T-helper 9 cell (primary cell): ENCODE measurements around the gene ERF.

Source experiments
- DNase-seq: peaks from one replicate; pipeline ENCODE4 v3.0.0-alpha.2; 2020

ERF gene

DNA sequence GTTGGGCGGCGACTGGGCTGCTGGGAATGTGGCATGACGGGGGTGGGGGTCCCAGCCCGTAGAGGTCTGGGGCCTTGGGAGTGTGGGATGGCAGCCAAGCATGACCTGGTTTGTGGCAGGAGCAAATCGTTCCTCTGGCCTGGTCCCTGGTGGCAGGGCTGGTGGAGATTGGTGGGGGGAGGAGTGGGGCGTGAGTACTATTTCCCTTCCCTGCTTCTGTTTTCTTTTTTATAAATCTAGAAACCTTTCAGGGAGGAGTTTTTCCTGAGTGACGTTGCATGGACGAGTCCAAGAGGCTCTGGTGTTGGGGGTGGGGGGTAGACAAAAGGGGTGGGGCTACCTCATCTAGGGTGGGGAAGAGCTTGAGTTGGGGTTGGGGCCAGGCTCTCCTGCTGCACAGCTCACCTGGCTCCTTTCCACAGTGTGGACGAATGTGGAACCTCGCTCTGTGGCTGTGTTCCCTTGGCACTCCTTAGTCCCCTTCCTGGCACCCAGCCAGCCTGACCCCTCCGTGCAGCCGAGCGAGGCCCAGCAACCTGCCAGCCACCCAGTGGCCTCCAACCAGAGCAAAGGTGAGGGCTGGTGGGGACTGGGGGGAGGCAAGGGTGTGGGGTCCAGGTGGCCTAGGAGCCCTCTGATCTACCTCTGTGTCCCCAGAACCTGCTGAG lies 31.6 kb upstream of the ERF start:
- DNase-seq = no peak

DNA sequence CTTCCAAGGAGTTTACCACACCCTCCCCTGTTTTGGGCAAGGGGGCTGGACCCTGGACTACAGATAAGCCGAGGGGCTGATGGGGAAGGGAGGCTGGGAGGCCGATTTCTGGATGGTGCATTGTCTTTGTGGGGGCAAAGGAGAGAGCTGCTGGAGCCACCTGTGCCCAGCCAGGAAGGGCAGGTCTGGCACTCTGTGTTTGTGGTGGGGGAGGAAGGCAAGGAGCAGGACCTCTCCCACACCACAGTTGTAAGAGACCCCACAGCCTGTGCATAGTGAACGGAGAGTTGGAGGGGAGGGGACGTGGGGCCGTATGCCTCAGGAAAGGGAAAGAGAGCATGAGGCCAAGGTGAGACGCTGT lies 31.0 kb upstream of the ERF start:
- DNase-seq = no peak

- no peak for DNase-seq
Measured at GRCh38 chr19:42285541-42285941, 30.6 kb upstream of the ERF start.

- DNase-seq = no peak
Measured at GRCh38 chr19:42284591-42285341, 29.8 kb upstream of the ERF start.

DNA sequence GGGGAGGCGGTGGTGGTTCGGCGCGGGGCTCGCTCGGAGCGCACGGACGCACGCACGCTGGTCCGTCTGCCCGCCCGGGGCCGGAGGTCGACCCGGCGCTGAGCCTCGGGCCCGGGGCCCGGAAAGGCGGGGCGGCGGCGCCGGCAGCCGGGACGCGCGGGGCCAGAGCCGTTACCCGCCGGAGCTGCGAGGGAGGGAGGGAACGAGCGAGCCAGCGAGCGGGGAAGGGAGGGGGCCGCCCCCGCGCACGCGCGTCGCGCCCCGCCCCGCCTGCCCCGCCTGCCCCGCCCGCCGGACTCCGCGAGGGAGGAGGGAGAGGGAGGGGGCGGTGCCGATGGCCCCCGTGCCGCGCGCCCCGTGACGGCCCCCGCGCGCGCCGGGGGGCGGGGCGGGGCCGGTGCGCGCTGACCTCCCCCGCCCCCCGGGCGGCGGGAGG lies 29.2 kb upstream of the ERF start:
- DNase-seq = peak; percentile 79

DNA sequence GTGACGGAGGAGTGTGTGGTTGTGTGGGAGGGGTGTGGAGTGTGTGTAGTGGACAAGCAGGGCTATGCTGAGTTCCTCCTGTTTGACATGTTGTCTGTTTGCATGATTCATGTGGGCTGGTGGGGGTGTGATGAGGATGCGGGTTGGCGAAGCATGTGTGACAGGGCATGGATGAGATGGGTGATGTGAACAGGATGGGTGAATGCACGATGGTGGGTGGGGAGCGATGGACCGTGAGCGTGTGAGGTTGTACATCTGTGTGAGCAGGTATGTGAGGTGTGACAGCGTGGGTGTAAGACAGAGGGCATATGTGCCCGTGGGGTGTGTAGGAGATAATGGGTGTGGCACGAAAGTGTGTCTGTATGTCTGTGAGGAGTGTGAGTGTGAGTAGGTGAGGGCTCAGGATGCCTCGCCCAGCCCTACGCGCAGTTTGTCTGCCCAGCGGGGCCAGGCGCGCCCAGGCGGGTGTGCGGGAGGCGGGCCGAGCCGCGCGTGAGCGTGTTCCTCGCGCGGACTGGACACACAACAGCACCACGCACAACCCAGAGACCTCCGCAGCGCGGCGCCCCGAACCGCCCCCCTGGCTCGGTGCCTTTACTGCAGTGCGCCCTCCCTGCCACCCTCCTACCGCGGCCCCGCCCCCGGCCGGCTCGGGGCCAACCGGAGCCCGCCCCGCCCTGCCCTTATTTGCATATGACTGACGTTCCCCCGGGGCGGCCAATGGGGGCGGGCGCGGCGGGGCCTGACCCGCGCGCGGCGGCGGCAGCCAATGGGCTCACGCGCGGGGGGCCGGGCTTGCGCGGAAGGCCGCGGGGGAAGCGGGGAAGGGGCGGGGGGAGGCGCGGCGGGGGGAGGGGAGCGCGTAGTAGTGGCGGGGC lies 28.5 kb upstream of the ERF start:
- DNase-seq = peak; percentile 96

DNA sequence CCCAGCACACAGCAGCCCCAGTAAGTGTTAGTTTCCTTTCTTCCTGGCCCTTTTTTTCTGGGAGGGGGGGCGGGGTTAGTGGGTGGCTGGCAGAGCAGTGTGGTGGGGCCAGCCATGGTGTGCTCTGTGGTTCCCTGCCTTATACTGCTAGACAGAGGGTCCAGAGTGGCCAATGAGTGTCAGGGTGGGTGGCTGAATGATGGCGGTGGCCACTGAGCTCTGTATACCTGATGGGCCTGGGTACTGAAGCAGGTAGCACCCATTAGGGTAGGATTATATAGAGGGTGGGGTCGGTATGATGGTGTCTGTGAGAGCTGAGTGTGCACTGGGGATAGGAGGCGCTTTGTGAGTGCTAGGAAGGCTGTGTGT lies 27.9 kb upstream of the ERF start:
- no peak for DNase-seq

DNA sequence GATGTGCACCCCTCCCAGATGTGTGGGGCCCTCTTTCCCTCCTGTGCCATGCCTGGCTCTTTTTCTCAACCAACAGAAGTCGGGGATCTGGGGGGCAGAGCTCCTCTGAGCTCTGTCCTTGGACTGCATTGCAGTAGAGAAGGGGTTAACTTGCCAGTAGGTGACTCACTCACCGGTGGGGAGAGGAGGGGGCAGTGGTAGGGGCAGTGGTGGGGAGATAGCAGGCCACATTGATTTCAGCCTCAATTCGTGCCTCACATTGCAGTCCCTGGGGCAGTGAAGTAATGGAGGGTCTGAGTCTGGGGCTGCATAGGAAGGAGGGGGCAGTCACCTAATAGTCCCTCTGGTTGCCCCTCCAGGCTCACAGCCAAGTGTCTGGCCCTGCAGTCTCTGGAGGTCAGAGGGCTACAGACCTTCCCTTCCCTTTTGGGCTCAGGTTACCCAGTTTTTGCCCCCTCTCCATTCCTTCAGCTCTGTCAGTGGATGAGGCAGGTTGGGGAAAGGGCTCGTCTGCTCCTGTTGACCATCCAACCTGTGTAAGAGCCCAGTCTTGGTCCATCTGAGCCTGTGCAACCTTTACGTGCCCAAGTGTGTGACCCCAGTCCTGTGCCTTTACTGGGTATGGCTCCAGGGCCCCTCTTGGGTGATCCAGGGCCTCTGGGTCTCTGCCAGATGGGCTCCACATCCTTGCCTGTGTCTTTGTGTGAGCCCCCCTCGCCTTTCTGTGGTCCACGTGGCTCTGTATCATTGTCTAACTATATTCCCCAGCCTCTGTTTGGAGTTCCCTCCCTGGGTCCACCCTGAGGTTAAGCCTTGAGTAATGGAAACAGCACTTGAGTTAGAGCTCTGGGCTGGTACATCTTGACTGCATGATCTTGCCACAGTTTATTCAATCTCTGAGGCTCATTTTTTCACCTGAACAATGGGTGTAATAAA lies 27.2 kb upstream of the ERF start:
- DNase-seq = no peak

DNA sequence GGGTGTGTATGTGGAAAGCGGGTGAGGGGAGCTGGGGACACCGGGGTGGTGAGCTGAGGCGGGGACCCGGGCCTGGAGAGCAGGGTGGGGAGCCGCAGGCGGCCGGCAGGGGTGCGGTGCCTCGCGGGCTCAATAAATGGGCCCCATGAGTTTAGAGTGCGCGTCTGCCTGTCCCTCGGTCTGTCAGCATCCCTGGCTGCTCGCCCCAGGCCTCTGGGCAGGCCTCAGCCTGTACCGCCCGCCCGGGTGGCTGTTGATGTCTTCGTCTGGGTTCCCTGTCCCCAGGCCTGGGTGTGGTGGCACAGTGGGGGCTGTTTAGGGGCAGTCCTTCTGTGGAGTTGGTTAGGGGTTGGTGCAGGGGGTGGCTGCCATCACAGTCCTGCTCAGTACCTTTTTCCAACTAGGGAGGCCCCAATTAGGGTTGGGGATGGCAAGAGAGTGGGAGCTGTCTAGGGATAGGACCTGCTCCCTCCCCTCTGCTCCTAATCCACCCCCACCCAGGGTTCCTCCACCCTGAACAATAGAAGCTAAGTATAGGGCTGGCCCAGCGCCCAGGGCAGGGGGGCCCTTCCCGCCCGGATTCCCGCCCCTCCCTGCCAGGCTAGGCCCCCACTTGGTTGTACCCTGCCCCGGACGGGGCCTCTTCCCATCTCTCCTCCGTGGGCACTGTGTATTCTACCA lies 26.4 kb upstream of the ERF start:
- DNase-seq = no peak

DNA sequence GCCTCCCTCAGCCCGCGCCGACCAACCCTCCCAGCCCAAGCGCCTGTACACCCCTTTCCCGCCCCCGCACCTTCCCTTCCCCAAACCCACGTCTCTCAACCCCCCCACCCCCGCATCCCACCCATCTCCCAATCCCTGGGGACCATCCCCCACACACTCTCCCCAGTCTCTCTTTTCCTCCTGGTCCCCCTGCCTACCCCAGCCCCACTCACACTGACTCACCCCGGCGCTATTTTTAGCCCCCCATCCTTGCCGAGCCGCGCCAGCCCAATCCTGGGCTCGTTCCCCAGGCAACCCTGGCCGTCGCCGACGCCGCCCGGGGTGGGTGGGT lies 25.9 kb upstream of the ERF start:
- no peak for DNase-seq

GRCh38 chr19:42279902-42280814 lies 25.2 kb upstream of the ERF start:
- peak; percentile 81 for DNase-seq

- DNase-seq = no peak
Measured at GRCh38 chr19:42279155-42279901, 24.4 kb upstream of the ERF start.

DNA sequence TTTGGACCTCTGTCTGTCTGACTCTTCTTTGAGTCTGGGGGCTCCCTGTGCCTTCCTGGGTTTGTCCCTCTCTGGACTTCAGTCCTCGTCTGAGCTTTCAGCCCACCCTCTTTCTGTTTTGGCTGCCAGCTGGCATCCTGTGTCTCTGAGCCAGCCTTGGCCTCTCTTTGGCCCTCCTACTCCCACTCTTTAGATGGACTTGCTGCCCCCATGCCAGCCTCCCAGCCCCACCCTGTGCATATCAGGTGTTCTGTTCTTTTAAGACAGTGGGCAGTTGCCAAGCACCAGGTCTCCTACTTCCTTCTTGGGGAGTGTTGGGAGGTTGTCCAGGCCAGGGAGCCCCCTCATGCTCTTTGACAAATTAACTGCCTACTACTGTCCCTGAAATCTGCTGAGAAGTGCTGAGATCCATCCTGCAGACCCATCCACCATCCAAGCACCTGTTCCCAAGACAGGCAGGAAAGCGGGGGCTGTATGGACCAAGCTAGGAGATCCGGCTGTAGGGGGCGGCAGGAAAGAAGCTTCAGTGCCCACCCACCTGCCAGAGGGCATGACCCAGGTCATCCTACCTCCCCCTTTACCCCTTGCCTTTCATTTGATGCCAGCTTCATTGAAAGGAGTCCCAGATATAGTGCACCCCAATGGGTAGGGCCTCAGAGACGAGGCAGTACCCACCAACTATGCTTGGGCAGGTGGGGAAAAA lies 23.7 kb upstream of the ERF start:
- DNase-seq = no peak

DNA sequence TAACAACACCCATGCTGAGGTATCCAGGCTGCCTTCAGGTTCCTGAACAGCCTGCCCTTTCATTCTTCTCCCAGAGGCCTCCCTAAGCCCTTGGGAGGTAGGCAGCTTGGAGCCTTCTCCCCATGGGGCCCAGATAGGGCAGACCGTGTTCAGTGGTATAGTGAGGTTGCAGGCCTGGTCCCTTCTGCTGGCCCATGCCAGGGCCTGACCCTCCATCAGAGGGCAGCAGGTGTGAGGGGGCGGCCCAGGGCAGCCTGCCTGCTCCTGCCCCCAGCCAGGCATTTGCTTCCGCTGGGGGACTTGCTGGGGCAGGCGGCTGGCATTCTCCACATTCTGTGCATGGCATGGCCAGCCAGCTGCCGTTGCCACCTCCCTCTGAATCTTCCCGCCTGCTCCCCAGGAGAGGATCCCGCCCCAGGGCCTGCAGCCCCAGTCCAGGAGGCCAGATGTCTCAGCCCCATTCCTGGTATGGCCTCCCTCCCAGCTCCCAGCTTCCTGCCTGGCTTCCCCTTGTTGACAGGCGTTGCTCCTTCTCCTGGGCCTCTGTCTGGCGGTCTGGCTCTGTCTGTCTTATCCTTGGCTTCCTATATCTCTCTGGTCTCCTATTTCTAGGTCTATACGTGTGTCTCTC lies 23.0 kb upstream of the ERF start:
- no peak for DNase-seq

- DNase-seq = no peak
Measured at GRCh38 chr19:42276821-42277220, 21.9 kb upstream of the ERF start.

- DNase-seq = no peak
Measured at GRCh38 chr19:42276284-42276683, 21.4 kb upstream of the ERF start.

- DNase-seq = no peak
Measured at GRCh38 chr19:42275517-42275916, 20.6 kb upstream of the ERF start.

GRCh38 chr19:42275103-42275502 lies 20.2 kb upstream of the ERF start:
- DNase-seq = no peak

DNA sequence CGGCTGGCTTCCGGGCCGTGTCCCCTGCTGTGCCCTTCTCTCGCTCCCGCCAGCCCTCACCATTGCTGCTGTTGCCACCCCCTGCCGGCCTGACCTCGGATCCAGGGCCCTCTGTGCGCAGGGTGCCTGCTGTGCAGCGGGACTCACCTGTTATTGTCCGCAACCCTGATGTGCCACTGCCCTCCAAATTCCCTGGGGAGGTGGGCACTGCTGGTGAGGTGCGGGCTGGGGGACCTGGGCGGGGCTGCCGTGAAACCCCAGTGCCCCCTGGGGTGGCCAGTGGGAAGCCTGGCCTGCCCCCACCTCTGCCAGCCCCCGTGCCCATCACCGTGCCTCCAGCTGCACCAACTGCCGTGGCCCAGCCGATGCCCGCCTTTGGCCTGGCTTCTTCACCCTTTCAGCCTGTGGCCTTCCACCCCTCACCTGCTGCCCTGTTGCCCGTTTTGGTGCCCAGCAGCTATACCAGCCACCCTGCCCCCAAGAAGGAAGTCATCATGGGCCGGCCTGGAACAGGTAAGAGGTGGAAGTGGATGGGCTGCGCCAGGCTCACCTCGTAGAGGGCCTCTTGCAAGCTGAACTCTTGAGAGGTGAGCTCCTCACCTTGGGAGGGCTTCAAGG lies 19.2 kb upstream of the ERF start:
- DNase-seq = no peak
